H1 (cell line): ENCODE results near the gene CLDN9. TPM values are rescaled to one million over a fixed set of nuclear protein-coding genes. Genes with fewer than 3 reads are reported as not detected.
A peak's percentile ranks its signal among the peaks of the same experiment; 100 is the strongest.

Experiments used
- CTCF ChIA-PET: fragments of 300-600 bp; sonication (Branson Sonifier 250); formaldehyde crosslinking; loops from one replicate; lab custom pipeline; 2021; ENCODE audit not compliant: partially characterized antibody; lab: Charles Lee
- POLR2A ChIA-PET: fragments of 300-600 bp; sonication (Branson Sonifier 250); formaldehyde crosslinking; loops from one replicate; lab custom pipeline; 2021; ENCODE audit warnings: inconsistent platforms; ENCODE audit not compliant: partially characterized antibody; lab: Charles Lee
- DNase-seq, 2 experiments: peaks; one replicate each; pipeline versions ENCODE4 v3.0.0 to v3.0.0-alpha.2; 2010 to 2022; ENCODE audit warnings: low spot score in 2 of 2, low read depth in 1 of 2, mixed read lengths in 1 of 2
- FAIRE-seq: peaks from 2 replicates; lab custom pipeline; 2011; peaks lifted over from hg19 to GRCh38; lab: Jason Lieb, UNC
- H2AFZ ChIP-seq: 2 replicates; pipeline ENCODE4 v1.8.1; 2012; ENCODE audit warnings: low read length, inconsistent platforms
- H2AK5ac ChIP-seq: 2 replicates; pipeline ENCODE4 v1.6.1; 2013; ENCODE audit warnings: low read depth, low read length
- H2BK120ac ChIP-seq: replicated peaks from 2 replicates; pipeline ENCODE3; 2013; ENCODE audit warnings: low read depth, low read length, inconsistent platforms
- H2BK12ac ChIP-seq: 2 replicates; pipeline ENCODE4 v1.6.1; 2013; ENCODE audit warnings: low read depth, low read length
- H2BK15ac ChIP-seq: 2 replicates; pipeline ENCODE4 v1.6.1; 2013; ENCODE audit warnings: low read length
- H2BK20ac ChIP-seq: 2 replicates; pipeline ENCODE4 v1.6.1; 2013; ENCODE audit warnings: low read length
- H2BK5ac ChIP-seq: 2 replicates; pipeline ENCODE4 v1.6.1; 2013; ENCODE audit warnings: low read depth, low read length
- H3K14ac ChIP-seq: 2 replicates; pipeline ENCODE4 v1.6.1; 2013; ENCODE audit warnings: inconsistent platforms; ENCODE audit not compliant: insufficient read length
- H3K18ac ChIP-seq: 2 replicates; pipeline ENCODE4 v1.6.1; 2013; ENCODE audit warnings: low read length; ENCODE audit errors: extremely low read depth
- H3K23ac ChIP-seq: 2 replicates; pipeline ENCODE4 v1.6.1; 2013; ENCODE audit warnings: inconsistent platforms; ENCODE audit not compliant: insufficient read length
- H3K23me2 ChIP-seq: 2 replicates; pipeline ENCODE4 v1.6.1; 2013; ENCODE audit warnings: low read depth, low read length
- H3K27ac ChIP-seq: 2 replicates; pipeline ENCODE4 v1.6.1; 2011; ENCODE audit warnings: low read depth, low read length, inconsistent platforms
- H3K27me3 ChIP-seq, 4 experiments: replicated peaks in 1 of 4; 1 replicate in 1 of 4; 2 replicates in 3 of 4; pipeline versions ENCODE4 v1.6.1 to v1.8.1; 2011 to 2013; ENCODE audit warnings: low read length in 3 of 4, mild to moderate bottlenecking in 3 of 4, inconsistent platforms in 2 of 4, mixed read lengths in 2 of 4, moderate library complexity in 1 of 4; ENCODE audit not compliant: control insufficient read depth in 3 of 4, insufficient read depth in 3 of 4; ENCODE audit errors: extremely low read depth in 1 of 4
- H3K36me3 ChIP-seq, 4 experiments: 2 replicates each; pipeline versions ENCODE4 v1.6.1 to v1.8.1; 2011 to 2013; ENCODE audit warnings: mild to moderate bottlenecking in 4 of 4, low read length in 3 of 4, moderate library complexity in 2 of 4, control low read depth in 1 of 4, inconsistent platforms in 1 of 4; ENCODE audit not compliant: insufficient read depth in 4 of 4, control insufficient read depth in 2 of 4
- H3K4ac ChIP-seq: replicated peaks from 2 replicates; pipeline ENCODE3; 2013; ENCODE audit warnings: low read length, low read depth, mixed read lengths, inconsistent platforms; ENCODE audit not compliant: insufficient read length
- H3K4me1 ChIP-seq, 4 experiments: replicated peaks in 1 of 4; 1 replicate in 1 of 4; 2 replicates in 3 of 4; pipeline versions ENCODE4 v1.6.1 to v1.8.1; 2011 to 2013; ENCODE audit warnings: low read length in 3 of 4, inconsistent platforms in 2 of 4, mixed read lengths in 1 of 4; ENCODE audit not compliant: insufficient read depth in 4 of 4, control insufficient read depth in 3 of 4
- H3K4me2 ChIP-seq, 2 experiments: 2 replicates each; pipeline versions ENCODE4 v1.6.1 to v1.8.1; 2011 to 2013; ENCODE audit warnings: low read depth in 2 of 2, low read length in 2 of 2, control low read depth in 1 of 2, inconsistent platforms in 1 of 2, mild to moderate bottlenecking in 1 of 2; ENCODE audit not compliant: insufficient read depth in 1 of 2
- H3K4me3 ChIP-seq, 4 experiments: fragments of 200-600, 300-600 bp in 1 of 4; sonication (generic), shearing (Covaris generic), sonication (Bioruptor Twin) in 1 of 4; 2 replicates each; pipeline versions ENCODE4 v1.5.1 to v1.8.1; 2011 to 2016; ENCODE audit warnings: low read length in 4 of 4, low read depth in 3 of 4, control low read depth in 2 of 4, inconsistent platforms in 2 of 4, mild to moderate bottlenecking in 2 of 4, mixed read lengths in 1 of 4, moderate library complexity in 1 of 4; ENCODE audit not compliant: insufficient read depth in 2 of 4; ENCODE audit errors: extremely low read depth in 1 of 4
- H3K56ac ChIP-seq: replicated peaks from 2 replicates; pipeline ENCODE3; 2013; ENCODE audit warnings: low read depth, mild to moderate bottlenecking, mixed read lengths, low read length, inconsistent platforms; ENCODE audit not compliant: insufficient read length
- H3K79me1 ChIP-seq: 2 replicates; pipeline ENCODE4 v1.6.1; 2013; ENCODE audit warnings: low read depth, low read length, control low read depth
- H3K79me2 ChIP-seq, 2 experiments: 2 replicates each; pipeline versions ENCODE4 v1.6.1 to v1.8.1; 2012 to 2013; ENCODE audit warnings: low read length in 2 of 2, mild to moderate bottlenecking in 2 of 2, inconsistent platforms in 1 of 2; ENCODE audit not compliant: insufficient read depth in 2 of 2, control insufficient read depth in 1 of 2
- H3K9ac ChIP-seq, 4 experiments: replicated peaks in 1 of 4; 1 replicate in 1 of 4; 2 replicates in 3 of 4; pipeline versions ENCODE4 v1.6.1 to v1.8.1; 2011 to 2013; ENCODE audit warnings: low read depth in 3 of 4, low read length in 3 of 4, control low read depth in 2 of 4, mild to moderate bottlenecking in 2 of 4, moderate library complexity in 2 of 4, inconsistent platforms in 1 of 4; ENCODE audit errors: extremely low read depth in 1 of 4
- H3K9me3 ChIP-seq, 2 experiments: 2 replicates each; pipeline versions ENCODE4 v1.6.1 to v1.8.1; 2012 to 2013; ENCODE audit warnings: mild to moderate bottlenecking in 2 of 2, moderate library complexity in 2 of 2, control low read depth in 1 of 2, inconsistent platforms in 1 of 2, low read depth in 1 of 2, low read length in 1 of 2, mixed read lengths in 1 of 2; ENCODE audit not compliant: insufficient read depth in 2 of 2
- H4K20me1 ChIP-seq, 2 experiments: replicated peaks in 1 of 2; 2 replicates each; pipeline versions ENCODE3 to v1.8.1; 2011 to 2013; ENCODE audit warnings: inconsistent platforms in 2 of 2, low read length in 2 of 2, mild to moderate bottlenecking in 1 of 2; ENCODE audit not compliant: insufficient read depth in 2 of 2, control insufficient read depth in 1 of 2
- H4K5ac ChIP-seq: 2 replicates; pipeline ENCODE4 v1.6.1; 2013; ENCODE audit warnings: low read length, low read depth, mixed read lengths, inconsistent platforms; ENCODE audit not compliant: insufficient read length
- H4K8ac ChIP-seq: 2 replicates; pipeline ENCODE4 v1.8.0; 2013; ENCODE audit warnings: mild to moderate bottlenecking, moderate library complexity, low read length, inconsistent platforms; ENCODE audit not compliant: insufficient read depth; ENCODE audit errors: extremely low read depth
- H4K91ac ChIP-seq: replicated peaks from 2 replicates; pipeline ENCODE3; 2013; ENCODE audit warnings: low read length, mixed read lengths, inconsistent platforms; ENCODE audit not compliant: insufficient read length
- EGR1 ChIP-seq: IDR thresholded peaks from 2 replicates; pipeline ENCODE4 v1.6.1; 2011; ENCODE audit warnings: low read depth, low read length, borderline replicate concordance
- FOSL1 ChIP-seq: IDR thresholded peaks from 2 replicates; pipeline ENCODE4 v1.6.1; 2011; ENCODE audit warnings: mild to moderate bottlenecking, low read depth, low read length, moderate library complexity; ENCODE audit not compliant: insufficient read depth
- GTF2F1 ChIP-seq: IDR thresholded peaks from 2 replicates; pipeline ENCODE4 v1.6.1; 2012; ENCODE audit warnings: low read depth, low read length, improper control_type of control experiment, borderline replicate concordance
- KDM5A ChIP-seq: fragments of 200-600 bp; IDR thresholded peaks from 2 replicates; pipeline ENCODE4 v1.7.1; 2012; ENCODE audit warnings: mild to moderate bottlenecking, low read length, inconsistent platforms, mixed read lengths
- NRF1 ChIP-seq: IDR thresholded peaks from 2 replicates; pipeline ENCODE4 v1.6.1; 2011; ENCODE audit warnings: mild to moderate bottlenecking, low read depth, low read length, improper control_type of control experiment
- TEAD4 ChIP-seq: IDR thresholded peaks from 2 replicates; pipeline ENCODE4 v1.6.1; 2012; ENCODE audit warnings: low read depth, low read length, inconsistent platforms, mixed read lengths
- YY1 ChIP-seq: IDR thresholded peaks from 2 replicates; pipeline ENCODE4 v1.6.1; 2011; ENCODE audit warnings: low read depth, mild to moderate bottlenecking, low read length
- WGBS, 2 experiments: shearing (Covaris generic) in 1 of 2; methylation state at CpG; one replicate each; pipeline versions ENCODE4 v1.1.6 to v1.1.7; 2013 to 2015; ENCODE audit warnings: low lambda C conversion rate in 2 of 2, mixed read lengths in 2 of 2, inconsistent platforms in 1 of 2, low coverage in 1 of 2, missing lambda C conversion rate in 1 of 2; ENCODE audit not compliant: insufficient replicate concordance in 2 of 2, insufficient coverage in 1 of 2, insufficient read length in 1 of 2; ENCODE audit errors: extremely low coverage in 1 of 2, missing lambda C conversion rate in 1 of 2; 5-methylcytosine and 5-hydroxymethylcytosine counted together
- polyA plus RNA-seq, 7 experiments: library from polyadenylated mRNA; depleted of rRNA in 3 of 7; stranded (reverse) in 5 of 7; unstranded in 2 of 7; fragments of >200 nt in 5 of 7; fragments of 200-250 nt in 2 of 7; gene quantifications; 1 replicate in 5 of 7; 2 replicates in 1 of 7; 4 replicates in 1 of 7; pipeline versions ENCODE4 v1.2.1 to v1.2.3, GENCODE V29; 2011 to 2013; ENCODE audit warnings: missing spikeins in 2 of 7, mixed read lengths in 2 of 7
- total RNA-seq: library from RNA; stranded (reverse); fragmentation: NEBNext Ultra II Directional; extraction: Animal tissue kit (Norgen Biotek cat#: 25700); gene quantifications from 2 replicates; pipeline ENCODE4 v1.2.1, GENCODE V29; 2021

The CLDN9 gene
- total and polyA plus RNA-seq, 2 of the 8 experiments (the other 6 are each of a cell fraction or from before 2014, with no cell fraction given) = 0.60 to 0.89 TPM

- Histone ChIP-seq H3K79me1 (no peaks in the 10 kb centered on the region), H3K56ac (no peak overlapping the region), H3K9ac (peak overlapping the region in 1 of 4 experiments; percentile 58; a peak in 1 of 7 replicates), H4K20me1 (peaks cover 7% of the 10 kb centered on the region in 2 experiments), H3K23ac (no peak overlapping the region), H3K18ac (no peak overlapping the region), H2BK120ac (no peak overlapping the region), H3K14ac (no peak overlapping the region), H3K4me3 (peak overlapping the region; percentile 39 to 86 (median 67)), H3K9me3 (no peaks in the 10 kb centered on the region), H2AFZ (no peak overlapping the region), H2AK5ac (no peak overlapping the region), H2BK15ac (no peak overlapping the region), H3K4ac (no peak overlapping the region), H3K4me1 (peaks cover 5 to 17% (median 6%) of the 10 kb centered on the region in 4 experiments; a peak in 6 of 7 replicates), H4K8ac (no peak overlapping the region), H2BK5ac (no peak overlapping the region), H3K27me3 (no peaks in the 10 kb centered on the region; a peak in 1 of 7 replicates), H4K5ac (no peak overlapping the region), H3K79me2 (no peaks in the 10 kb centered on the region), H3K4me2 (peak overlapping the region; percentile 49 to 85), H4K91ac (no peak overlapping the region), H3K36me3 (no peaks in the 10 kb centered on the region; a peak in 1 of 8 replicates), H2BK12ac (no peak overlapping the region), H3K27ac (no peak overlapping the region), H2BK20ac (no peak overlapping the region), H3K23me2 (peaks cover 6% of the 10 kb centered on the region; the same call in 1 of the 2 replicates)
- ChIA-PET CTCF (interaction anchor here (0.7 to 8.3 kb wide), 21 partner anchors 10 to 85 kb away, joined by 3 to 88 read pairs (median 9); partner anchors contain the start of genes MMP25 and ZSCAN10), POLR2A (interaction anchor here (0.9 to 12.7 kb wide), 21 partner anchors 10 to 93 kb away, joined by 3 to 140 read pairs (median 6); partner anchors contain the start of genes CLDN6, HCFC1R1, MMP25 and THOC6)
- no peak for DNase-seq
- 94% methylated on average over 19 of the region's 22 CpGs; no CpG with 5 or more reads in 1 of the 2 experiments for WGBS, 2 experiments
- FAIRE-seq = no peak
- TF ChIP-seq TEAD4 (no peak), GTF2F1 (no peak), FOSL1 (no peak), EGR1 (no peak), YY1 (no peak), KDM5A (no peak), NRF1 (no peak)
Observed at GRCh38 chr16:3057181-3058138, 44.7 kb downstream of the CLDN9 start.
